Endothelial cell of umbilical vein (primary cell): ENCODE results near the gene DPYSL4. TPM values are rescaled to one million over a fixed set of nuclear protein-coding genes. Genes with fewer than 3 reads are reported as not detected.

Experiments used
- BruUV-seq: library from RNA; stranded (reverse); fragments of 400-500 nt; replicated peaks from 2 replicates; lab custom pipeline; 2021; lab: Mats Ljungman, UMichigan
- CTCF ChIA-PET: fragments of 300-600, 350-600 bp; sonication (Branson Sonifier 250); formaldehyde crosslinking; loops from one replicate; lab custom pipeline; 2021; ENCODE audit warnings: antibody characterized with exemption, inconsistent platforms; lab: Charles Lee
- POLR2A ChIA-PET: fragments of 300-600, 350-600 bp; sonication (Branson Sonifier 250); formaldehyde crosslinking; loops from one replicate; lab custom pipeline; 2021; ENCODE audit warnings: antibody characterized with exemption, inconsistent platforms; lab: Charles Lee
- DNase-seq: peaks from one replicate; pipeline ENCODE4 v3.0.0-alpha.2; 2011; ENCODE audit warnings: low read depth, low spot score
- FAIRE-seq: peaks from 2 replicates; lab custom pipeline; 2011; peaks lifted over from hg19 to GRCh38; lab: Jason Lieb, UNC
- H2AFZ ChIP-seq: 2 replicates; pipeline ENCODE4 v1.6.0; 2012; ENCODE audit warnings: low read depth, low read length, control low read depth, inconsistent platforms
- H3K27ac ChIP-seq: 2 replicates; pipeline ENCODE4 v1.5.1; 2011; ENCODE audit warnings: low read depth, mild to moderate bottlenecking, control low read depth, low read length, moderate library complexity; ENCODE audit not compliant: insufficient read depth
- H3K27me3 ChIP-seq, 2 experiments: 2 replicates each; pipeline versions ENCODE4 v1.6.0 to v1.6.1; 2011; ENCODE audit warnings: low read length in 2 of 2, mixed read lengths in 1 of 2; ENCODE audit not compliant: control insufficient read depth in 2 of 2, insufficient read depth in 2 of 2
- H3K36me3 ChIP-seq, 2 experiments: 2 replicates in 1 of 2; 3 replicates in 1 of 2; pipeline ENCODE4 v1.5.1; 2011; ENCODE audit warnings: low read length in 2 of 2, mild to moderate bottlenecking in 1 of 2, moderate library complexity in 1 of 2; ENCODE audit not compliant: control insufficient read depth in 2 of 2, insufficient read depth in 2 of 2; ENCODE audit errors: extremely low read depth in 1 of 2
- H3K4me1 ChIP-seq: 3 replicates; pipeline ENCODE4 v1.5.1; 2011; ENCODE audit warnings: mild to moderate bottlenecking, low read length; ENCODE audit not compliant: control insufficient read depth, insufficient read depth; ENCODE audit errors: extremely low read depth
- H3K4me2 ChIP-seq: 2 replicates; pipeline ENCODE4 v1.6.1; 2011; ENCODE audit warnings: low read length, control low read depth, mixed read lengths; ENCODE audit not compliant: insufficient read depth
- H3K4me3 ChIP-seq, 3 experiments: fragments of 200-600 bp in 1 of 3; sonication (generic), shearing (Covaris generic) in 1 of 3; replicated peaks in 1 of 3; 2 replicates each; pipeline ENCODE4 v1.5.1; 2011 to 2016; ENCODE audit warnings: control low read depth in 3 of 3, low read length in 3 of 3, mild to moderate bottlenecking in 2 of 3, inconsistent platforms in 1 of 3, low read depth in 1 of 3, moderate library complexity in 1 of 3; ENCODE audit not compliant: insufficient read depth in 1 of 3
- H3K79me2 ChIP-seq: 2 replicates; pipeline ENCODE4 v1.6.0; 2012; ENCODE audit warnings: low read length, inconsistent platforms; ENCODE audit not compliant: control insufficient read depth, insufficient read depth
- H3K9ac ChIP-seq: replicated peaks from 2 replicates; pipeline ENCODE3; 2011; ENCODE audit warnings: low read length, control low read depth; ENCODE audit not compliant: insufficient read depth; ENCODE audit errors: extremely low read depth
- H3K9me1 ChIP-seq: replicated peaks from 3 replicates; pipeline ENCODE4 v1.6.0; 2011; ENCODE audit warnings: mild to moderate bottlenecking, low read length; ENCODE audit not compliant: control insufficient read depth, insufficient read depth; ENCODE audit errors: extremely low read depth
- H3K9me3 ChIP-seq: replicated peaks from 2 replicates; pipeline ENCODE4 v1.5.1; 2012; ENCODE audit warnings: low read length, inconsistent platforms; ENCODE audit not compliant: control insufficient read depth, insufficient read depth
- H4K20me1 ChIP-seq: replicated peaks from 2 replicates; pipeline ENCODE3; 2011; ENCODE audit warnings: mild to moderate bottlenecking, low read length; ENCODE audit not compliant: control insufficient read depth, insufficient read depth; ENCODE audit errors: extremely low read depth
- CTCF ChIP-seq, 2 donors: IDR thresholded peaks; 1 replicate in 1 of 2; 2 replicates in 1 of 2; pipeline ENCODE4 v1.5.1; 2011; ENCODE audit warnings: low read length in 2 of 2, mild to moderate bottlenecking in 2 of 2, moderate library complexity in 2 of 2, control low read depth in 1 of 2, inconsistent platforms in 1 of 2, low read depth in 1 of 2; ENCODE audit not compliant: insufficient read depth in 1 of 2; ENCODE audit errors: extremely low read depth in 1 of 2
- EZH2 ChIP-seq: IDR thresholded peaks from 2 replicates; pipeline ENCODE4 v1.6.1; 2012; ENCODE audit warnings: borderline replicate concordance, low read depth, mild to moderate bottlenecking, moderate library complexity, low read length, inconsistent platforms; ENCODE audit not compliant: severe bottlenecking
- FOS ChIP-seq: IDR thresholded peaks from 2 replicates; pipeline ENCODE4 v1.6.1; 2011; ENCODE audit warnings: mild to moderate bottlenecking, low read length, moderate library complexity, borderline replicate concordance; ENCODE audit not compliant: insufficient read depth
- GATA2 ChIP-seq: IDR thresholded peaks from 2 replicates; pipeline ENCODE4 v1.7.0; 2011; ENCODE audit warnings: low read depth, mild to moderate bottlenecking, moderate library complexity, mixed read lengths, low read length; ENCODE audit not compliant: insufficient read length, insufficient read depth
- JUN ChIP-seq: IDR thresholded peaks from 2 replicates; pipeline ENCODE4 v1.6.1; 2011; ENCODE audit warnings: borderline replicate concordance, low read depth; ENCODE audit not compliant: insufficient read length, insufficient read depth
- MYC ChIP-seq: IDR thresholded peaks from one replicate; pipeline ENCODE4 v1.6.1; 2011; ENCODE audit warnings: mild to moderate bottlenecking, low read depth, low read length
- POLR2A ChIP-seq: IDR thresholded peaks from 2 replicates; pipeline ENCODE4 v1.6.1; 2012; ENCODE audit warnings: low read depth, mild to moderate bottlenecking, control low read depth, low read length
- POLR2AphosphoS5 ChIP-seq: IDR thresholded peaks from 2 replicates; pipeline ENCODE4 v1.6.1; 2012; ENCODE audit warnings: low read depth, mild to moderate bottlenecking, control low read depth, low read length, moderate library complexity; ENCODE audit not compliant: insufficient read depth
- dilution Hi-C: fragments of 300-500 bp; cut with MboI; formaldehyde crosslinking; loops from one replicate; pipeline ENCODE4 v1.15.0; 2019; ENCODE audit warnings: low sequenced_read_pairs; ENCODE audit not compliant: extremely low pct_ligation_motif_present
- intact Hi-C: fragments of 100-400 bp; cut with micrococcal nuclease; formaldehyde crosslinking; loops from one replicate; pipeline ENCODE4 v1.10.0; 2022
- polyA plus RNA-seq, 4 experiments: library from polyadenylated mRNA; depleted of rRNA in 3 of 4; stranded (reverse) in 3 of 4; unstranded in 1 of 4; fragments of >200 nt; gene quantifications; 2 replicates each; pipeline versions ENCODE4 v1.2.1 to v1.2.3, GENCODE V29; 2011 to 2012; ENCODE audit warnings: missing spikeins in 1 of 4
- total RNA-seq: library from RNA; stranded (reverse); gene quantifications from 2 replicates; pipeline ENCODE4 v1.2.3, GENCODE V29; 2021
- TF ChIP-seq, protein P1 (sequence below): IDR thresholded peaks from 2 replicates; pipeline ENCODE4 v1.6.1; 2011; ENCODE audit not compliant: insufficient read depth, insufficient read length

DPYSL4 gene
- total and polyA plus RNA-seq, 2 donors (not counting 3 experiments of a cell fraction or from before 2014, with no cell fraction given) = 27.1 to 60.0 TPM

GRCh38 chr10:132252412-132252811 is 65.7 kb downstream of the DPYSL4 start:
- Histone ChIP-seq H3K9ac (no peak overlapping the region), H3K4me1 (no peaks in the 10 kb centered on the region), H3K27ac (no peak overlapping the region), H3K79me2 (no peaks in the 10 kb centered on the region), H3K27me3 (no peaks in the 10 kb centered on the region), H3K9me3 (no peaks in the 10 kb centered on the region), H3K4me2 (no peak overlapping the region), H3K4me3 (no peak overlapping the region), H4K20me1 (no peaks in the 10 kb centered on the region), H3K9me1 (no peaks in the 10 kb centered on the region), H3K36me3 (no peaks in the 10 kb centered on the region), H2AFZ (no peak overlapping the region)
- CTCF ChIA-PET = no interaction called here
- DNase-seq = no peak
- FAIRE-seq = no peak
- dilution Hi-C loops = no loop called here
- no TSS peak for BruUV-seq
- POLR2A ChIA-PET = no interaction called here
- no peak for TF ChIP-seq FOS
- TF ChIP-seq EZH2 = no peak
- no peak for TF ChIP-seq MYC
- TF ChIP-seq POLR2A = no peak
- TF ChIP-seq, protein P1, sequence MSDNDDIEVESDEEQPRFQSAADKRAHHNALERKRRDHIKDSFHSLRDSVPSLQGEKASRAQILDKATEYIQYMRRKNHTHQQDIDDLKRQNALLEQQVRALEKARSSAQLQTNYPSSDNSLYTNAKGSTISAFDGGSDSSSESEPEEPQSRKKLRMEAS = no peak
- no peak for TF ChIP-seq POLR2AphosphoS5
- no peak for TF ChIP-seq JUN
- no peak for TF ChIP-seq CTCF (IDR thresholded peaks at IDR 0.05; ENCODE audit: extremely low read depth in 1 of 2, insufficient read depth in 1 of 2, low read depth in 1 of 2, low read length in 2 of 2)
- no peak for TF ChIP-seq GATA2
- intact Hi-C loops = no loop called here
